NCI-H526 treated with DMSO at 0.1 percent for 48 hours (cell line): Measurements from ENCODE around the gene KCNQ1.

ENCODE experiments used
- DNase-seq: peaks from one replicate; lab custom pipeline; 2025; lab: John Stamatoyannopoulos, UW

KCNQ1 gene

GRCh38 chr11:2459796-2460531, 15.2 kb downstream of the KCNQ1 start:
- DNase-seq, result no peak

GRCh38 chr11:2460540-2461252, 15.9 kb downstream of the KCNQ1 start:
- peak; percentile 78 for DNase-seq

DNA sequence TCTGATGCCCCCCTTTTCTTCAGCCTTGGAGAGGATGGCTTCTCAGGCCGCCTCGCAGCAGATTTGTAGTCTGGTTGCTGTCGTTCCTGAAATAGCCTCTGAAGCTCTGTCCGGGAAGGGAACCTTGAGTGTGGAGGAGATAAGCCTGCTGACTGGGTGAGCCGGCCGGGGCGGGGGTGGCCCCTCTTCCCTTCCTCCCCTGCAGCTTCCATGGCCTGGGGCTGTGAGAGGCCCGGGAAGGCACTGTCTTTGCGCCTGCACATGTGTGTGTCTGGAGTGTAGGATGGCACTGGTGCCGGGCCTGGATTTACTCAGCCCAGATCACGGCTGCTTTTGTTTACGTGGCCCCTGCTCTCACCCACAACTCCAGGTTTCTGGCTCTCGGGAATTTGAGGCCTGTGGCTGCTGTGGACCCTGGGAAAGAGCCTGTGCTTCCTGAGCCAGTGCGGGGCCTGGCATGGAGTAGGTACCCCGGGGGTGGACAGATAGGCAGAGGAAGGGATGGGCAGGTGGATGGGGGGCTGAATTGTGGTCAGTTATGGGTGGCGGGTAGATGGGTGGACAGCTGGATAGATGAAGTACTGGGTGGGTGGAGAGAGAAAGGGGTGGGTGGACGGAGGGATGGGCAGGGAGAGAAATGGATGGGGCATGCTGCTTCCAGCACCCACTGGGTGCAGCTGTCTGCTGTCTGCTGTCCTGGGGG, 16.6 kb downstream of the KCNQ1 start:
- DNase-seq, result no peak

DNA sequence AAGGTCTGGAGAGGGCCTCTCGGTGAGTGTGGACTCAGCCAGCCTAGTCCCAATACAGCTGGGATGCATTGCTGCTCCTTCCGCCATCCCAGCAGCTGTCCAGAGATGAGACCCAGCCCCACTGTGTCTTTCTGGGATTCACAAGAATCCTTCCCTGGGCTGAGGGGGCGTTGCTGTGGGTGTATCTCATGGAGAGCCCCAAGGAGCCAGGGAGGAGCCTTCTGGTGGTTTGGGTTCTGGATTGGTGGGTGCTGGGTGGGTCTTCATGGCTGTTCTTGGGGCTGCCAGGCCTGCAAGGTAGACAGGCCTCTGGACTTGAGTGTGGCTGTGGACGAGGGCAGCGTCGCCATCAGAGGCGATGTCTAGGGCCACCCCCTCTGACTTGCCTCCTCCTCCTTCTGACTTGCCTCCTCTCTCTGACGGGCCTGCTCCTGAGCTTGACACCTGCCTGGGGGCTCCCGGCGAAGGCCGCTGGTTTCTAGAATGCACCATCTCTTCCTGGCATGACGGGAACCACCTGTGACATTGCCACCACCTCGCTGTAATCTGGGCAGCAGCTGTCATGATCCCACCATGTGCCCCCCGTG, 17.2 kb downstream of the KCNQ1 start:
- DNase-seq, result no peak

DNA sequence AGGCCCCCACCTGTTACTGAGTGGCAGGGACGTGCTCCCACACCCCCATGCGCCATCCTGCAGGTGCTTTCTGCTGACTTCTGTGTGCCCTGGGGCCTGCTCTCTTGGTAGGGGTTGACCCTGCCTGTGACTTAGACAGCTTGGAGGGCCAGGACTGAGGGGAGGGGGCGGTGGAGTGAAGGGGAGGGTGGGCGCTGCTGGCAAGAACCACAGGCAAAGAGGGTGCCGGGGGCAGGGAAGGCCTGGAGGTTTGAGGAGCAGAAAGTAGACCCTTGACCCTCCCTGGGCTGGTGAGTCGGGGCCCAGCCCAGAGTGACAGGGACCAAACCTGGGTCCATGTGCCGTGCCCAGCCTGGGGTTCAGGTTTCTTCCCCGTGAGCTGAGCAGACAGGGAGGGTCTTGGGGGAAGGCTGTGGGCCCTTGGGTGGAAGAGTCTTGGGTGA, 17.8 kb downstream of the KCNQ1 start:
- no peak for DNase-seq

GRCh38 chr11:2462986-2463765, 18.4 kb downstream of the KCNQ1 start:
- DNase-seq, result no peak

DNA sequence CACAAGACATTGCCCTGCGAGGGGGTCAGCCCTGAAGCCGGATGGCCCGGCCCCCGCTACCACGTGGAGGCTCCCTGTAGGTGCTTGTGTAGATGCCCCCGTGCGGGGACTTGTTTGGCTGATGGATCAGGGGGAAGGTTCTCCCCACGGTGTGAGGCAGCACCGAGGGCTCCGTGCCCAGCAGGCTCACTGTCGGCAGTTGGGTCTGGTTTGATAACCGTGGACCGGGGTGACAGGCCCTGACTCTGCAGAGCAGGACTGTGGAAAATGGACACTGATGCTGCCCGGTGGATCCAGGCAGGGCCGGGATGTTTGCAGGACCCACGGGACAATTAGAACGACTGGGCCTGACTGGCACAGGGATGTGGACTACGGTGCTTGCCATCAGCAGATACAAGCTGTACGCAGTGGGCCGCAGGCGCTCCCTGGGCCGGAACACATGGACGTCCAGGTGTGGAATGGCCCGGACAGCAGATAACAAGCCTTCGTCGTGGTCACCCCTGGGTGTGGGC, 19.0 kb downstream of the KCNQ1 start:
- no peak for DNase-seq

GRCh38 chr11:2464451-2465165, 19.8 kb downstream of the KCNQ1 start:
- DNase-seq, result no peak

DNA sequence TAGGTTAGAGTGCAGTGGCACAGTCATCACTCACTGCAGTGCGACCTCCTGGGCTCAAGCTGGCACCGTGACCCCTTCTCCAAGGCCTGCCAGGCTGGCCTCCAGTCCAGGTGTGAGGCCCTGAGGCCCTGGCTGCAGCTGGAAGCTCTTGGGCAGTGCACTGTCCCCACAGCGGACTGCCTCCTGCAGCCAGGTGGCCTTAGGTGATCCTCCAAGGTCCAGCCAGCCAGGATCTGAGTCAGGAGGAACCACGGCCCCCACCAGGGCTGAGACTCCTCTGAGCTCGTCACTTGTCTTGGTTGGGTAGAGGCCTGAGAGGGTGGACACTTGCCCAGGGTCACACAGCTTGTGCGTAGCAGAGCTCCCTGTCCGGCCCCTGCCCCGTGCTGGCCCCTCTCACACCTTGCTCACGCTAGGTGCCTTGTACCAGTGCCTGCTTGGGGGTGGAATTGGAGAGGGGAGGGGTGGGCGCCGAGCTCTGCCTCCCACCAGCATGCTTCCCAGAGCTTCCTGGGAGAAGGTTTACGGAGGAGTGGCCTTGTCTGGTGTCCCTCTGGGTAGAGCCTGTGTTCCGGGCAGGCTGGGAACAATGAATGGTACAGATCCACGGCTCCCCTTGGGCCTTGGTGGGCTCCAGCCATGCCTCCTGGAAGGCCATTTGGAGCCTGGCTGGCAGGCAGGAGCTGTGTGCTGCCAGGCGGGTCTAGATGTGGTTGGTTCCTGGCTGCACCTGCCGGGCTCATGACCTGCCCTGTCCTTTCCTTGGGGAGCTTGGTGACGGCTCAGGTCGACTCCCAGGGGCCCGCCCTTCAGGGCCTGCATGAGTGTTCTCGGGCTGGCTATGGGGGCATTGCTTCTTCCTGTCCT, 20.6 kb downstream of the KCNQ1 start:
- DNase-seq, result no peak

DNA sequence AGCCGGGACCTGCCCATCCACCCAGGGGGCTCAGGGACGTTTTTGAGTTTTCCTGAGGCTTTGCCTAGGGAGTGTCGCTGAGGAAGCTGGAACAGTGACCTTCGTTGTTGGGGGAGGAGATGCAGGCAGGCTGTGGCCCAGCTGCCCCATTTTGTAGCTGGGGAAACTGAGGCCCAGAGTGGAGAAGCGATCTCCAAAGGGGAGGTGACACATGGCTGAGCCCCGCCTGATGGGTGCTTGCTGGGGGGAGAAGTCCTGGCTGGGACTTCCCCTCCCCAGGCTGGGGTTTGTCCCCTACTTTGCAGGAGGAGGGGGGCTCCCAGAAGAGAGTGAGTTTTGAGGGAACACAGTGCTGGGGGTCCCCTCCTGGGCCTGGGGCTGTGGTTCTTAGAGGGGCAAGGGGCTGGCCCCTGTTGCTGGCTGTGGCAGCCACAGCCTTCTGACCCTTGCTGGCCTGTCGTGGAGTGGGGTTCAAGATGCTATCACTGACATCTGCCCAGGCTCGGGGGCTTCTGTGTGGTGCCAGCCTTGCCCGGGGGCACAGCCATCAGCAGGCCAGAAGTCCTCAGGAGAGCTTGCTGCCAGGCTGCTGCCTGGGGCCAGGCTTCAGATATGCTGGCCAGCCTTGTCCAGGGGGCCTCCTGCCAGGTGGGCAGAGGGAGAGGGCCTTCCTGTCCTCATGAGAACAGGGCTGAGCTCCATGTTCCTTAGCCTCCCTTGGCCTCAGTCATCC, 21.4 kb downstream of the KCNQ1 start:
- DNase-seq, result no peak

GRCh38 chr11:2466869-2467694, 22.3 kb downstream of the KCNQ1 start:
- no peak for DNase-seq

- DNase-seq, result no peak
Observed at GRCh38 chr11:2467695-2468055, 22.9 kb downstream of the KCNQ1 start.

DNA sequence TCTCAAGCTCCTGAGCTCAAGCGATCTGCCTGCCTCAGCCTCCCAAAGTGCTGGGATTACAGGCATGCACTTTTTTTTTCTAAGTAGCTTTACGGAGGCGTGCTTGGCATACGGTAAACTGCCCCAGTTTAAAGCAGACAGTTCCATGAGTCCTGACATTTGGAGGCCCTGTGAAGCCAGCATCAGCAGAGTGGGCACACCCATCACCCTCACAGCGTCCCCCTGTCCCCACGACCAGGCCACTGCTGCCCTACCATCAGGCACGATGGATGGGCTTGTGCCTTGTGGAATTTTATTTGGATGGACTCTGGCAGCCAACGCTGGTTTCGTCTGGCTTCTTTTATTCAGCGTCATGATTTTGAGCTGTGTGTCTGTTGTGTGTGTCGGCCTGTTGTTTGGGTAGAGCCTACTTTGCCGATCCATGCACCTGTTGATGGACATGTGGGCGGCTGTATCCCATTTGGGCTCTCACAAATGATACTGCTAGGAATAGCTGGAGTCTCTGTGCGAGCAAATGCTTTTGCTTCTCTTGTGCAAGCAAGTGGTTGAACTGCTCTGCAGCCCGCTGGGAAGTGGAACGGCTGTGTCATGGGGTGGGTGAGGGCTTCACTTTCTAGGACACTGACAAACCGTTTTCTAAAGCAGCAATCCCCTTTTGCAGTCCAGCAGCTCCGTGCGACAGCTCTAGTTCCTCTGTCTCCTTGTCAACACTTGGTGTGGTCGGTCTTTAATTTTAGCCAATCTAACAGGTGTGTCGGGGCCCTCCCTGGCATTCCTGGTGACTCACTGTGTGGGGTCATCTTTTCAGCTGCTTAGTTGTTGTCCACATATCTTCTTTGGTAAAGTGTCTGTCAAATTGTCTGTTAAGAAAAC, 23.8 kb downstream of the KCNQ1 start:
- DNase-seq, result no peak

GRCh38 chr11:2470495-2470894, 25.7 kb downstream of the KCNQ1 start:
- no peak for DNase-seq

- no peak for DNase-seq
Observed at GRCh38 chr11:2471048-2471803, 26.4 kb downstream of the KCNQ1 start.

DNA sequence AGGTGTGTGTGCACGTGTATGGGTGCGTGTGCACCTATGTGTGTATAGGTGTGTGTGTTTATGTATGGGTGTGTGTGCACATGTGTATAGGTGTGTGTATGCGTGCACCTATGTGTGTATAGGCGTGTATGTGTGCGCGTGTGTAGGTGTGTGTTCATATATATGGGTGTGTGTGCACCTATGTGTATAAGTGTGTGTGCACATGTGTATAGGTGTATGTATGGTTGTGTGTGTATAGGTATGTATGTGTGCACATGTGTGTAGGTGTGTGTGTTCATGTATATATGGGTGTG, 26.9 kb downstream of the KCNQ1 start:
- no peak for DNase-seq
